ENCODE measurements around the gene FANCC. TPM values are rescaled to one million over a fixed set of nuclear protein-coding genes. Genes with fewer than 3 reads are reported as not detected.

Gene FANCC
- total and polyA plus RNA-seq, 2 of the 4 experiments (the other 2 are of a cell fraction): 4.7 to 6.3 TPM

DNA sequence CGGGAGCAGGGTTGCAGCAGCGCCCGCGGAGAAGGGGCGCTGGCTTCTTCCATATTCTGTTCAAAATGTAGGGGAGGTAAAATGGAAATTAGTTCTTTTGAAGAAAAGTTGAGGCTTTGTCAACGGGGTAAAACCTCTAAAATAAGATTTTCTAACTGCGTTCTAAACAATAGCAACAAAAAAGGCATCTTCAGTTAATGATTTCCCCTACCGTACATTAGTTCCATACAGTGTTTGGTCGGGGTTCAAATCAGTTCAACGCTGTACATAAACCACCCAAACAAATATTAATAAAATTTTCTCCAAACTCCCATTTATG lies 343 bp upstream of the FANCC start:
- peak overlapping the region; percentile 30; the same call in 1 of the 2 replicates for H3K18ac ChIP-seq (ENCODE audit: low read depth, low read length)
- peak overlapping the region; percentile 99 for H3K4me3 ChIP-seq (ENCODE audit: insufficient read depth, low read depth, low read length)
- no peak for DNase-seq
- no peaks in the 10 kb centered on the region for H3K36me3 ChIP-seq (ENCODE audit: control insufficient read depth, insufficient read depth, low read length)
- no peaks in the 10 kb centered on the region for H3K27me3 ChIP-seq (ENCODE audit: control insufficient read depth, insufficient read depth, low read length)
- H2BK5ac ChIP-seq (ENCODE audit: low read depth, low read length, poor library complexity, severe bottlenecking): peak overlapping the region; percentile 80
- ChIA-PET CTCF (no interaction called here), POLR2A (ENCODE audit: unreplicated experiment) (interaction anchor here (0.5 kb wide), 1 partner anchor 66 kb away, joined by 4 read pairs; no protein-coding TSS in a partner anchor)
- peak overlapping the region; percentile 69 for H3K4ac ChIP-seq (ENCODE audit: low read depth, low read length)
- peak overlapping the region; percentile 86 to 100 for H4K8ac ChIP-seq (ENCODE audit: low read depth in 2 of 2, low read length in 2 of 2)
- H3K9me1 ChIP-seq (ENCODE audit: insufficient read depth, low read length): peaks cover 7% of the 10 kb centered on the region; the same call in 1 of the 2 replicates
- H3K79me1 ChIP-seq (ENCODE audit: low read depth in 1 of 2, low read length in 2 of 2): peaks cover 10 to 20% of the 10 kb centered on the region in 2 experiments
- 20% methylated on average over 1 of the region's 10 CpGs; no CpG with 5 or more reads in 1 of the 2 experiments for WGBS, 2 experiments (ENCODE audit: extremely low coverage in 2 of 2, insufficient read length in 1 of 2)
- intact Hi-C loops (cut with micrococcal nuclease): loop anchor here (2.0 to 5.0 kb wide), 4 partner anchors 145 to 899 kb away; partner anchors contain the start of gene ERCC6L2
- peak overlapping the region; percentile 97 for H3K56ac ChIP-seq (ENCODE audit: extremely low read depth, insufficient read depth, low read length)
- peaks cover 2% of the 10 kb centered on the region; the same call in 1 of the 2 replicates for H3K4me1 ChIP-seq (ENCODE audit: control insufficient read depth, insufficient read depth, low read length)
- no peak for TF ChIP-seq FOS (IDR thresholded peaks at IDR 0.05; ENCODE audit: low read depth, low read length)
- TF ChIP-seq POLR2A (IDR thresholded peaks at IDR 0.05; ENCODE audit: low read depth, low read length): peak; percentile 75; the same call in 1 of the 2 replicates
- TF ChIP-seq BHLHE40 (IDR thresholded peaks at IDR 0.05; ENCODE audit: low read depth, low read length): no peak
- BruUV-seq (replicated peaks): no TSS peak
- H2BK15ac ChIP-seq (ENCODE audit: low read depth, low read length): no peak overlapping the region
- in situ Hi-C loops (cut with MboI; ENCODE audit: low sequenced_read_pairs): loop anchor here (10.0 kb wide), 1 partner anchor 197 kb away; the partner anchor contains the start of gene PTCH1
- 0 out of 2 replicates have a peak overlapping the region, but pooled peaks have one; percentile 33 for H2BK120ac ChIP-seq (ENCODE audit: low read depth, low read length)
- H3K9ac ChIP-seq (ENCODE audit: low read depth, low read length): peak overlapping the region; percentile 99
- H4K20me1 ChIP-seq (ENCODE audit: insufficient read depth, low read length): no peaks in the 10 kb centered on the region
- no peak overlapping the region for H2AK5ac ChIP-seq (ENCODE audit: low read depth, low read length)
- H3K27ac ChIP-seq (ENCODE audit: insufficient read depth, low read length): peak overlapping the region; percentile 96
- no peak for ATAC-seq (ENCODE audit: low read depth)
- peak overlapping the region; percentile 90 for H3K14ac ChIP-seq (replicated peaks; ENCODE audit: low read depth, low read length)
- peak overlapping the region; percentile 72 for H3K23ac ChIP-seq (ENCODE audit: low read depth, low read length)
- no peaks in the 10 kb centered on the region for H3K9me3 ChIP-seq (ENCODE audit: control insufficient read depth, insufficient read depth, low read length)
- peak overlapping the region; percentile 81 for H2AK9ac ChIP-seq (replicated peaks; ENCODE audit: low read depth, low read length, poor library complexity)
- peak overlapping the region; percentile 98 for H2AFZ ChIP-seq (replicated peaks; ENCODE audit: low read length, poor library complexity)
- no peak overlapping the region for H2BK20ac ChIP-seq (ENCODE audit: low read depth, low read length)
- dilution Hi-C loops (cut with HindIII; ENCODE audit: low sequenced_read_pairs, unreplicated experiment): no loop called here
- H4K5ac ChIP-seq (ENCODE audit: low read depth, low read length): peak overlapping the region; percentile 42
- peak overlapping the region; percentile 37 for H3K4me2 ChIP-seq (ENCODE audit: low read depth, low read length)
- H4K91ac ChIP-seq (ENCODE audit: insufficient read depth, low read depth, low read length): peak overlapping the region; percentile 87

Measured in IMR-90 (cell line).